Hepatocyte (in vitro differentiated cells): ENCODE data around the gene PPP1R13L.

Experiments used
- CTCF ChIP-seq: fragments of 200-600 bp; sonication (generic); IDR thresholded peaks from 2 replicates; pipeline ENCODE4 v1.5.1; 2016; ENCODE audit warnings: antibody characterized with exemption, mild to moderate bottlenecking; ENCODE audit not compliant: poor library complexity
- EZH2 ChIP-seq: fragments of 200-600 bp; sonication (generic); IDR thresholded peaks from 2 replicates; pipeline ENCODE4 v1.6.1; 2016; ENCODE audit warnings: antibody characterized with exemption, mild to moderate bottlenecking, borderline replicate concordance
- EZH2phosphoT487 ChIP-seq: fragments of 200-600 bp; sonication (generic); IDR thresholded peaks from one replicate; pipeline ENCODE4 v1.6.1; 2018; ENCODE audit warnings: antibody characterized with exemption, mild to moderate bottlenecking, low read depth, moderate library complexity; ENCODE audit not compliant: unreplicated experiment, severe bottlenecking

GRCh38 chr19:45340899-45341453, 63.9 kb downstream of the PPP1R13L start:
- TF ChIP-seq CTCF (no peak), EZH2phosphoT487 (no peak), EZH2 (no peak)
